H1 (cell line): ENCODE measurements around the gene CPA1. TPM values are rescaled to one million over a fixed set of nuclear protein-coding genes. Genes with fewer than 3 reads are reported as not detected.

Experiments
- BCL11A ChIP-seq, 2 experiments: IDR thresholded peaks; one replicate each; pipeline ENCODE4 v1.6.1; 2011; ENCODE audit warnings: low read depth in 2 of 2, low read length in 2 of 2, mild to moderate bottlenecking in 2 of 2
- CEBPB ChIP-seq: IDR thresholded peaks from 2 replicates; pipeline ENCODE4 v1.6.1; 2012; ENCODE audit warnings: low read depth, low read length
- GTF2F1 ChIP-seq: IDR thresholded peaks from 2 replicates; pipeline ENCODE4 v1.6.1; 2012; ENCODE audit warnings: low read depth, low read length, improper control_type of control experiment, borderline replicate concordance
- NRF1 ChIP-seq: IDR thresholded peaks from 2 replicates; pipeline ENCODE4 v1.6.1; 2011; ENCODE audit warnings: mild to moderate bottlenecking, low read depth, low read length, improper control_type of control experiment
- RFX5 ChIP-seq: IDR thresholded peaks from 2 replicates; pipeline ENCODE4 v1.6.1; 2011; ENCODE audit warnings: low read depth, low read length, improper control_type of control experiment, borderline replicate concordance
- TBP ChIP-seq: IDR thresholded peaks from 2 replicates; pipeline ENCODE4 v1.6.1; 2011; ENCODE audit warnings: low read depth, low read length, improper control_type of control experiment
- polyA plus RNA-seq, 7 experiments: library from polyadenylated mRNA; depleted of rRNA in 3 of 7; stranded (reverse) in 5 of 7; unstranded in 2 of 7; fragments of >200 nt in 5 of 7; fragments of 200-250 nt in 2 of 7; gene quantifications; 1 replicate in 5 of 7; 2 replicates in 1 of 7; 4 replicates in 1 of 7; pipeline versions ENCODE4 v1.2.1 to v1.2.3, GENCODE V29; 2011 to 2013; ENCODE audit warnings: missing spikeins in 2 of 7, mixed read lengths in 2 of 7
- total RNA-seq: library from RNA; stranded (reverse); fragmentation: NEBNext Ultra II Directional; extraction: Animal tissue kit (Norgen Biotek cat#: 25700); gene quantifications from 2 replicates; pipeline ENCODE4 v1.2.1, GENCODE V29; 2021

Gene CPA1
- total and polyA plus RNA-seq, 2 of the 8 experiments (the other 6 are each of a cell fraction or from before 2014, with no cell fraction given) = not detected

GRCh38 chr7:130346941-130347340 lies 33.4 kb upstream of the CPA1 start (continued):
- TF ChIP-seq GTF2F1 (no peak), TBP (no peak), CEBPB (no peak), NRF1 (no peak), BCL11A (IDR thresholded peaks at IDR 0.05; ENCODE audit: low read depth in 2 of 2, low read length in 2 of 2) (no peak), RFX5 (no peak)
